Measurements from ENCODE around the gene UCP2.

UCP2 gene

DNA sequence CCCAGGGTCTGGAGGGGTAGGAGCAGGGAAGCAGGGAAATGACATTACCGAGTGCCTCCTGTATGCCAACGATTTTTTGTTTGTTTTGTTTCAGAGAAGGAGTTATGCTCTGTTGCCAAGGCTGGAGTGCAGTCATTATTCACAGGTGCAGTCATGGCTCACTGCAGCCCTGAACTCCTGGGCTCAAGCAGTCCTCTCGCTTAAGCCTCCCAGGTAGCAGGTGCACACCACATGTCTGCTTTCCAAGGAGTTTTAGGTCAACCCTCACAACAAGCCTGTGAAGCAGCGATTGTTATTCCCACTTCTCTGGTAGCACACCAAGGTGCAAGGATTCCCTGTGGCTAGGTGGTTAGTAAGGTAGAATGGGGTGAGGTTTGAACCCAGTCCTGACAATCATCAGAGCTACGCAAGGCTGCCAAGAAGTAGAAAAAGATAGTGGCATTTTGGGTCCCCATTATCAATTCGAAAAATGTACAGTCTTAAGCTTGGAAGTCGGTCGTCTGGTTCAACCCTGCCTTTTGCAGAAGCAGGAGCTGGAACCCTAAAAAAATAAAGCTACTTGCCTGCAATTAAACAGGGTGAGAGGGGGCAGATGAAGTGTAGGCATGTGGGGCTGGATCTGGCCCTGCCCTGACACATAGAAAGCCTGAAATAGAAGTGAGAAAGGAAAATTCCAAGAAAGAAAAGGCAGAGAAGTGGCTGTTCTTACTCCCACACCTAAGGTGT lies 17.1 kb upstream of the UCP2 start:
- no peak for TF ChIP-seq CTCF (IDR thresholded peaks at IDR 0.05; ENCODE audit: low read depth, low read length)
- H3K4me3 ChIP-seq (replicated peaks in 1 of 2; ENCODE audit: low read depth in 2 of 2, low read length in 2 of 2), result no peak overlapping the region

GRCh38 chr11:73998846-73999575 lies 16.4 kb upstream of the UCP2 start:
- no peak for TF ChIP-seq CTCF (IDR thresholded peaks at IDR 0.05; ENCODE audit: low read depth, low read length)
- no peak for DNase-seq (ENCODE audit: low read depth in 2 of 2)
- no peak overlapping the region for H3K4me3 ChIP-seq (replicated peaks in 1 of 2; ENCODE audit: low read depth in 2 of 2, low read length in 2 of 2)

More for the DNA sequence above, 17.1 kb upstream of the UCP2 start:
- DNase-seq (ENCODE audit: low read depth in 2 of 2), result no peak

DNA sequence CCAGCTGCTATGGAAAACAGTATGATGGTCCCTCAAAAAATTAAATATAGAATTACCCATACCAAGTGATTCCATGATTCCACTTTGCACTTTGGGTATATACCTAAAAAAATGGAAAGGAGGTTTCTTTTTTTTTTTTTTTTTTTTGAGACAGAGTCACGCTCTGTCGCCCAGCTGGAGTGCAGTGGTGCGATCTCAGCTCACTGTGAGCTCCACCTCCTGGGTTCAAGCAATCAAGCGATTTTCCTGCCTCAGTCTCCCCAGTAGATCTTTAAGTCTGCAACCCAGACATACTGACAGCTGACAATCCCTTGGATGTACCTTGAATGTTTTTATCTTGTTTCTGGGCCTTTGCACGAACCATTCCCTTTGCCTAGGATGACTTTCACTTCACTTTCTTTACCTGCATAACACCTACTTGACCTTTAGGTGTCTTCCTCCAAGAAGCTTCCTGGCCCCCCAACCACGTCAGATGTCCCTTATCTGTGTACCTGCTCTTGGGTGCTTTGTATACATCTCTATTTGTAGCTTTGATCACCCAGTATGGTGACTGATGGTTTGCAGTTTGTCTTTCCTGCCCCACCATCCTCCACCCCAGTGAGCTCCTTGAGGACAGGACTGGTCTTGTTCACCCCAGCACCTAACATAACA lies 14.6 kb upstream of the UCP2 start:
- no peak for TF ChIP-seq CTCF (IDR thresholded peaks at IDR 0.05; ENCODE audit: low read depth, low read length)
- no peak overlapping the region for H3K4me3 ChIP-seq (replicated peaks in 1 of 2; ENCODE audit: low read depth in 2 of 2, low read length in 2 of 2)
- no peak for DNase-seq (ENCODE audit: low read depth in 2 of 2)

DNA sequence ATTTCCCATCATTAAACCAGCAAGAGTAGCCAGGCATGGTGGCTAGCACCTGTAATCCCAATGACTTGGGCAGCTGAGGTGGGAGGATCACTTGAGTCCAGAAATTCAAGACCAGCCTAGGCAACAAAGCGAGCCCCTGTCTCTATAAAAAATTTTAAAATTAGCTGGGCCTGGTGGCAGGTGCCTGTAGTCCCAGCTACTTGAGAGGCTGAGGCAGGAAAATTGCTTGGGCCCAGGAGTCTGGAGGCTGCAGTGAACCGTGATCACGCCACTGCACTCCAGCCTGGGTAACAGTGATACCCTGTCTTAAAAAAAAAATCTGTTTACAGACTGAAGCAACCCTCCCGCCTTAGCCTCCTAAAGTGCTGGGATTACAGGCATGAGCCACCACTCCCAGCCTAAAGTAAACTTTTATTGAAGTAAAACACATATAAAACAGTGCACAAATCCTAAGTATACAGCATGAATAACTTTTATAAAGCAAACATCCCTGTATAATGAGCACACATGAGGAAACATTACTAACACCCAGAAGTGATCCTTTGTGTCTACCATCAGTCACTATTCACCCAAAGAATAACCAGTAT lies 13.6 kb upstream of the UCP2 start:
- TF ChIP-seq CTCF (IDR thresholded peaks at IDR 0.05; ENCODE audit: low read depth, low read length), result no peak
- no peak overlapping the region for H3K4me3 ChIP-seq (replicated peaks in 1 of 2; ENCODE audit: low read depth in 2 of 2, low read length in 2 of 2)
- DNase-seq (ENCODE audit: low read depth in 2 of 2), result no peak

DNA sequence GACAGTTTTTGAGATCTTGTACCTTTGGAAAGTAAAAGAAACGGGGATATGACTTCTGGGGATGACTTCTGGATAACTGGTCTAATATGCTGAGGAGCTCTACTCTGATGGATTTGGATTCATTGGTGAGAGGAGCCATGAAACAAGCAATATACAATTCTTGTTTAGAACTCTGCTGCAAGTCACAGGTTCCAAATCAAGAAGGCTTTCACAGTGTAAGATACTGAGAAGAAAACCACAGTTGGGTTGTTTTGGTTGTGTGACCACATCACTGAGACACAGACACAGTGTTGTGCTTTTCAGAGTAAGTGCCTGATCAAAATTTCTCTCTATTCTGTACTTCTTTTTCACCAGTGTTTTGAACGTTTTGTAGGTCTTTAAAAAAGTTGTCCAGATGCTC lies 13.1 kb upstream of the UCP2 start:
- DNase-seq (ENCODE audit: low read depth in 2 of 2), result no peak
- H3K4me3 ChIP-seq (replicated peaks in 1 of 2; ENCODE audit: low read depth in 2 of 2, low read length in 2 of 2), result no peak overlapping the region
- TF ChIP-seq CTCF (IDR thresholded peaks at IDR 0.05; ENCODE audit: low read depth, low read length), result no peak

GRCh38 chr11:73995247-73995646 lies 12.6 kb upstream of the UCP2 start:
- H3K4me3 ChIP-seq (replicated peaks in 1 of 2; ENCODE audit: low read depth in 2 of 2, low read length in 2 of 2), result no peak overlapping the region
- no peak for TF ChIP-seq CTCF (IDR thresholded peaks at IDR 0.05; ENCODE audit: low read depth, low read length)
- peak in 1 of 2 donors; percentile 16 for DNase-seq (ENCODE audit: low read depth in 2 of 2)

Measured in cardiac fibroblast (primary cell).